Activated B cell treated with CpG ODN at 0.5 μM for 24 hours (primary cell): ENCODE results near the gene ANO8. TPM values are rescaled to one million over a fixed set of nuclear protein-coding genes. Genes with fewer than 3 reads are reported as not detected.

Experiments
- ATAC-seq: fragments of 200-7000 bp; cut with Tn5 transposase; one replicate; pipeline ENCODE4 v1.10.0; 2021; ENCODE audit warnings: low read depth, mild to moderate bottlenecking, moderate library complexity
- CTCF ChIA-PET: fragments of 350-600 bp; sonication (Branson Sonifier 250); formaldehyde crosslinking; loops from one replicate; lab custom pipeline; 2021; ENCODE audit warnings: antibody characterized with exemption; lab: Charles Lee
- POLR2A ChIA-PET: fragments of 350-600 bp; sonication (Branson Sonifier 250); formaldehyde crosslinking; loops from one replicate; lab custom pipeline; 2021; ENCODE audit warnings: antibody characterized with exemption; lab: Charles Lee
- DNase-seq: peaks from one replicate; pipeline ENCODE4 v3.0.0; 2022
- H3K27ac Mint-ChIP-seq: one replicate; pipeline ENCODE4 v1.8.0; 2020; ENCODE audit warnings: mixed read lengths
- H3K27me3 Mint-ChIP-seq: one replicate; pipeline ENCODE4 v1.8.0; 2021; ENCODE audit warnings: mixed read lengths
- H3K36me3 Mint-ChIP-seq: one replicate; pipeline ENCODE4 v1.8.0; 2021; ENCODE audit warnings: low read depth, mixed read lengths
- H3K4me1 Mint-ChIP-seq: one replicate; pipeline ENCODE4 v1.8.0; 2021; ENCODE audit warnings: mixed read lengths
- H3K4me3 Mint-ChIP-seq: one replicate; pipeline ENCODE4 v1.8.0; 2020; ENCODE audit warnings: mild to moderate bottlenecking, mixed read lengths
- H3K9me3 Mint-ChIP-seq: one replicate; pipeline ENCODE4 v1.8.0; 2020; ENCODE audit warnings: mixed read lengths
- CTCF ChIP-seq: fragments of 200-600 bp; IDR thresholded peaks from one replicate; pipeline ENCODE4 v1.8.0; 2022; ENCODE audit warnings: antibody characterized with exemption, mild to moderate bottlenecking
- intact Hi-C: fragments of 100-400 bp; cut with micrococcal nuclease; formaldehyde crosslinking; loops from one replicate; pipeline ENCODE4 v1.15.1; 2024
- total RNA-seq: library from RNA; stranded (reverse); gene quantifications from 2 replicates; pipeline ENCODE4 v1.2.3, GENCODE V29; 2022

Gene ANO8
- total RNA-seq, 1 donor from 2014 or later = 2.2 TPM

GRCh38 chr19:17341845-17342244 lies 7.2 kb upstream of the ANO8 start:
- Mint-ChIP-seq H3K4me1 (peaks cover 21% of the 10 kb centered on the region), H3K36me3 (peaks cover 20% of the 10 kb centered on the region)

GRCh38 chr19:17341386-17341785 lies 6.7 kb upstream of the ANO8 start:
- Mint-ChIP-seq H3K27ac (no peak overlapping the region), H3K36me3 (peaks cover 24% of the 10 kb centered on the region), H3K4me3 (no peak overlapping the region), H3K27me3 (peaks cover 1% of the 10 kb centered on the region), H3K4me1 (peaks cover 24% of the 10 kb centered on the region), H3K9me3 (no peaks in the 10 kb centered on the region)
- intact Hi-C loops = no loop called here
- no peak for ATAC-seq
- ChIA-PET POLR2A (no interaction called here), CTCF (no interaction called here)
- no peak for DNase-seq
- no peak for TF ChIP-seq CTCF

More at GRCh38 chr19:17341845-17342244, 7.2 kb upstream of the ANO8 start:
- no peak for ATAC-seq
- no peaks in the 10 kb centered on the region for H3K9me3 Mint-ChIP-seq
- no peak overlapping the region for H3K4me3 Mint-ChIP-seq
- ChIA-PET CTCF (interaction anchor here (1.3 kb wide), 1 partner anchor 47 kb away, joined by 4 read pairs; no protein-coding TSS in a partner anchor), POLR2A (no interaction called here)
- H3K27me3 Mint-ChIP-seq = peaks cover 2% of the 10 kb centered on the region
- no peak for TF ChIP-seq CTCF
- no peak overlapping the region for H3K27ac Mint-ChIP-seq
- intact Hi-C loops = no loop called here
- DNase-seq = no peak

- Mint-ChIP-seq H3K4me1 (peaks cover 21% of the 10 kb centered on the region), H3K4me3 (no peak overlapping the region), H3K27ac (no peak overlapping the region), H3K9me3 (no peaks in the 10 kb centered on the region), H3K36me3 (peaks cover 24% of the 10 kb centered on the region), H3K27me3 (no peaks in the 10 kb centered on the region)
- intact Hi-C loops = no loop called here
- ChIA-PET POLR2A (no interaction called here), CTCF (no interaction called here)
- TF ChIP-seq CTCF = no peak
- DNase-seq = no peak
- ATAC-seq = no peak
These were observed 6.3 kb upstream of the ANO8 start for GRCh38 chr19:17340871-17341357.

- Mint-ChIP-seq H3K4me3 (no peak overlapping the region), H3K27me3 (no peaks in the 10 kb centered on the region)
- CTCF ChIA-PET = no interaction called here
These were observed 5.7 kb upstream of the ANO8 start for GRCh38 chr19:17340302-17340870.

More at GRCh38 chr19:17340302-17340870, 5.7 kb upstream of the ANO8 start:
- DNase-seq (no peak), ATAC-seq (no peak)
- TF ChIP-seq CTCF = no peak
- intact Hi-C loops = no loop called here
- POLR2A ChIA-PET = no interaction called here
- Mint-ChIP-seq H3K4me1 (peaks cover 22% of the 10 kb centered on the region), H3K9me3 (no peaks in the 10 kb centered on the region), H3K36me3 (peaks cover 24% of the 10 kb centered on the region), H3K27ac (no peak overlapping the region)
